A549 treated with AZD2906 at 1 μM for 4 hours (cell line): Measurements from ENCODE around the gene ASTN1. TPM values are rescaled to one million over a fixed set of nuclear protein-coding genes. Genes with fewer than 3 reads are reported as not detected.

Source experiments
- total RNA-seq: library from RNA; stranded (reverse); fragments of 200-300 nt; extraction: Qiagen RNA extraction; gene quantifications from 5 replicates; pipeline ENCODE4 v1.2.3, GENCODE V29; 2022

Gene ASTN1
- not detected in 5 replicates for total RNA-seq

DNA sequence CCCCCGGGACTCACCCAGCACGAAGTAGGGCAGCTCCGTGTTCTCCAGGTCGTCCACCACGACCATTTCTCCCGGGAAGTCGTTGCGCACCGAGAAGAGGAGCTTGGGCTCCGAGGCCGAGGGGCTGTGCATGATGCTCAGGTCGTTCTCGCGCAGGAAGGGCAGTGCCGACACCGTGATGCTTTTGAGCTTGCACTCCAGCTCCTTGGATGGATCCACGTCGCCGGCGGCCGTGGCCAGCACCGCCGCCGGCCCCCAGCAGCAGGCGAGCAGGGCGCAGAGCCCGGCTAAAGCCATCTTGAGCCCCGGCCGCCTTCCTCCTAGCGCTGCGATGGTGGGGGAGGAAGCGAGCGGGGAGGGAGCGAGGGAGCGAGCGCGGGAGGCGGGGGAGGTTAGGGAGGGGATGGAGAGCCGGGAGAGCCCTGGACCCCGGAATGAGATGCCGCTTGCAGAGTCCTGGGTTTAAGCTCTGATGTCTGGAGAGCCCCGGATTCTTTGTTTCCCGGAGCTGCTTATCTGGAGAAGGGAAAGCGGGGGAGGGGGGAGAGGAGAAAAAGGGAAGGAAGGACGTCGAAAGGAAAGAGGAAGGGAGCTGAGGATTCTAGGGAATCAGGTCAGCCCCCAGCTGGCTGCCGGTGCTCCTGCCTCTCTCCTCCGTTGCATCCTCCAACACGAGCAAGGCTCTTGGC is at the start of gene ASTN1:
Gene ASTN1 (minus strand): TSS at position 333 of the 689 bp plus-strand sequence. CDS start 36 bp downstream, at position 297.

GRCh38 chr1:177170756-177171535 is 6.4 kb upstream of the ASTN1 start, which contains the start of gene BRINP2:
Gene BRINP2 (plus strand): TSS chr1:177170958. CDS start chr1:177229877, 58,919 bp downstream.

Other genes starting within 250 kb of the ASTN1 start
- gene BRINP2, start 6.2 kb upstream of the ASTN1 start, total RNA-seq = 0.10 to 0.30 TPM (median 0.16 TPM) in 5 replicates